Spinal cord (tissue), 10 donors: Measurements from ENCODE around the gene MYL10. TPM values are rescaled to one million over a fixed set of nuclear protein-coding genes. Genes with fewer than 3 reads are reported as not detected.

Source experiments
- DNase-seq, 6 donors: peaks; one replicate each; pipeline versions ENCODE4 v3.0.0 to v3.0.0-alpha.2; 2013 to 2015; ENCODE audit warnings: low spot score in 6 of 6, low read depth in 4 of 6
- H3K27ac ChIP-seq: one replicate; pipeline ENCODE4 v1.5.1; 2013; ENCODE audit warnings: low read depth, low read length, control low read depth
- H3K27me3 ChIP-seq: one replicate; pipeline ENCODE4 v1.6.1; 2013; ENCODE audit warnings: low read length; ENCODE audit not compliant: control insufficient read depth, insufficient read depth
- H3K36me3 ChIP-seq: one replicate; pipeline ENCODE4 v1.6.1; 2013; ENCODE audit warnings: low read length; ENCODE audit not compliant: control insufficient read depth, insufficient read depth
- H3K4me1 ChIP-seq: one replicate; pipeline ENCODE4 v1.6.1; 2013; ENCODE audit warnings: low read length; ENCODE audit not compliant: control insufficient read depth, insufficient read depth
- H3K4me3 ChIP-seq: one replicate; pipeline ENCODE4 v1.5.1; 2013; ENCODE audit warnings: low read depth, low read length, control low read depth
- H3K9me3 ChIP-seq: one replicate; pipeline ENCODE4 v1.6.1; 2013; ENCODE audit warnings: low read length; ENCODE audit not compliant: control insufficient read depth, insufficient read depth
- WGBS: methylation state at CpG from one replicate; pipeline ENCODE4 v1.1.5; 2013; ENCODE audit warnings: missing lambda C conversion rate; ENCODE audit not compliant: insufficient coverage; 5-methylcytosine and 5-hydroxymethylcytosine counted together
- polyA plus RNA-seq, 2 donors: library from polyadenylated mRNA; unstranded; fragments of 120-200 nt; gene quantifications; one replicate each; pipeline ENCODE4 v1.2.1, GENCODE V29; 2013; ENCODE audit not compliant: insufficient read length in 2 of 2
- total RNA-seq, 2 donors: library from RNA; depleted of rRNA in 1 of 2; stranded (reverse); fragments of 120-200 nt in 1 of 2; fragments of >200 nt in 1 of 2; gene quantifications; one replicate each; pipeline versions ENCODE4 v1.2.3 to v1.2.4, GENCODE V29; 2013 to 2014
- donor health status: healthy.

The MYL10 gene
- total and polyA plus RNA-seq, 4 donors, result 0.44 TPM; not detected in 3

GRCh38 chr7:101602082-101602481 lies 27.0 kb downstream of the MYL10 start:
- DNase-seq, result no peak
- Histone ChIP-seq H3K4me3 (no peak overlapping the region), H3K36me3 (no peaks in the 10 kb centered on the region), H3K9me3 (no peaks in the 10 kb centered on the region), H3K27ac (no peak overlapping the region), H3K4me1 (peaks cover 39% of the 10 kb centered on the region), H3K27me3 (no peaks in the 10 kb centered on the region)
- 66% methylated on average over 6 of the region's 12 CpGs for WGBS

- Histone ChIP-seq H3K4me1 (peaks cover 26% of the 10 kb centered on the region), H3K27me3 (no peaks in the 10 kb centered on the region), H3K36me3 (no peaks in the 10 kb centered on the region), H3K9me3 (no peaks in the 10 kb centered on the region), H3K4me3 (no peak overlapping the region), H3K27ac (no peak overlapping the region)
- no CpG with 5 or more reads among the region's 3 CpGs for WGBS
- DNase-seq, result no peak
Measured at GRCh38 chr7:101599787-101600186, 29.3 kb downstream of the MYL10 start.

- no peak for DNase-seq
- 67% methylated on average over 14 of the region's 16 CpGs for WGBS
- Histone ChIP-seq H3K27ac (no peak overlapping the region), H3K9me3 (no peaks in the 10 kb centered on the region), H3K27me3 (no peaks in the 10 kb centered on the region), H3K36me3 (no peaks in the 10 kb centered on the region), H3K4me3 (no peak overlapping the region), H3K4me1 (peaks cover 26% of the 10 kb centered on the region)
Measured at GRCh38 chr7:101598986-101599771, 29.9 kb downstream of the MYL10 start.

- Histone ChIP-seq H3K4me3 (no peak overlapping the region), H3K4me1 (peaks cover 26% of the 10 kb centered on the region), H3K27me3 (no peaks in the 10 kb centered on the region), H3K9me3 (no peaks in the 10 kb centered on the region), H3K36me3 (no peaks in the 10 kb centered on the region), H3K27ac (no peak overlapping the region)
- 76% methylated on average over 18 of the region's 18 CpGs for WGBS
- no peak for DNase-seq
Measured at GRCh38 chr7:101598422-101598985, 30.6 kb downstream of the MYL10 start.

GRCh38 chr7:101597941-101598340 lies 31.2 kb downstream of the MYL10 start:
- H3K27me3 ChIP-seq, result no peaks in the 10 kb centered on the region
- no peaks in the 10 kb centered on the region for H3K36me3 ChIP-seq
- H3K27ac ChIP-seq, result no peak overlapping the region
- no peak for DNase-seq
- H3K4me3 ChIP-seq, result no peak overlapping the region
- no peaks in the 10 kb centered on the region for H3K9me3 ChIP-seq
- peaks cover 25% of the 10 kb centered on the region for H3K4me1 ChIP-seq
- 80% methylated on average over 6 of the region's 6 CpGs for WGBS

- no peak for DNase-seq
- no peak overlapping the region for H3K27ac ChIP-seq
- no CpG with 5 or more reads among the region's 1 CpG for whole genome bisulfite sequencing
- H3K27me3 ChIP-seq, result no peaks in the 10 kb centered on the region
- H3K4me1 ChIP-seq, result peaks cover 14% of the 10 kb centered on the region
- H3K4me3 ChIP-seq, result no peak overlapping the region
- no peaks in the 10 kb centered on the region for H3K9me3 ChIP-seq
- no peaks in the 10 kb centered on the region for H3K36me3 ChIP-seq
Measured at GRCh38 chr7:101596898-101597297, 32.2 kb downstream of the MYL10 start.

- H3K27ac ChIP-seq, result no peak overlapping the region
- no peak for DNase-seq
- WGBS, result 82% methylated on average over 2 of the region's 4 CpGs
- H3K36me3 ChIP-seq, result no peaks in the 10 kb centered on the region
- peaks cover 14% of the 10 kb centered on the region for H3K4me1 ChIP-seq
- H3K4me3 ChIP-seq, result no peak overlapping the region
- no peaks in the 10 kb centered on the region for H3K27me3 ChIP-seq
- no peaks in the 10 kb centered on the region for H3K9me3 ChIP-seq
Measured at GRCh38 chr7:101595766-101596537, 33.1 kb downstream of the MYL10 start.

- no peaks in the 10 kb centered on the region for H3K9me3 ChIP-seq
- DNase-seq, result no peak
- WGBS, result 91% methylated on average over 1 of the region's 1 CpG
- no peak overlapping the region for H3K27ac ChIP-seq
- peaks cover 14% of the 10 kb centered on the region for H3K4me1 ChIP-seq
- no peak overlapping the region for H3K4me3 ChIP-seq
- no peaks in the 10 kb centered on the region for H3K36me3 ChIP-seq
- no peaks in the 10 kb centered on the region for H3K27me3 ChIP-seq
Measured at GRCh38 chr7:101595246-101595645, 33.9 kb downstream of the MYL10 start.

- Histone ChIP-seq H3K4me3 (no peak overlapping the region), H3K36me3 (no peaks in the 10 kb centered on the region), H3K9me3 (no peaks in the 10 kb centered on the region), H3K27ac (no peak overlapping the region), H3K4me1 (peaks cover 14% of the 10 kb centered on the region), H3K27me3 (no peaks in the 10 kb centered on the region)
- 79% methylated on average over 2 of the region's 3 CpGs for WGBS
- no peak for DNase-seq
Measured at GRCh38 chr7:101594790-101595189, 34.3 kb downstream of the MYL10 start.
